Measurements from ENCODE around the gene PPP2R2C.

The PPP2R2C gene

GRCh38 chr4:6401797-6402196 is 70.6 kb downstream of the PPP2R2C start:
- no peak for DNase-seq (ENCODE audit: low spot score)

GRCh38 chr4:6396696-6397236 is 75.6 kb downstream of the PPP2R2C start:
- no peak for DNase-seq (ENCODE audit: low spot score)

- DNase-seq (ENCODE audit: low spot score), result no peak
Observed at GRCh38 chr4:6395466-6396228, 76.8 kb downstream of the PPP2R2C start.

- DNase-seq (ENCODE audit: low spot score), result no peak
Observed at GRCh38 chr4:6394671-6395081, 77.7 kb downstream of the PPP2R2C start.

GRCh38 chr4:6393544-6394475 is 78.6 kb downstream of the PPP2R2C start:
- no peak for DNase-seq (ENCODE audit: low spot score)

- DNase-seq (ENCODE audit: low spot score), result no peak
Observed at GRCh38 chr4:6393066-6393465, 79.3 kb downstream of the PPP2R2C start.

GRCh38 chr4:6392407-6392806 is 80.0 kb downstream of the PPP2R2C start:
- DNase-seq (ENCODE audit: low spot score), result no peak

GRCh38 chr4:6391852-6392188 is 80.6 kb downstream of the PPP2R2C start:
- no peak for DNase-seq (ENCODE audit: low spot score)

GRCh38 chr4:6391186-6391851 is 81.1 kb downstream of the PPP2R2C start:
- DNase-seq (ENCODE audit: low spot score), result no peak

GRCh38 chr4:6390356-6390755 is 82.1 kb downstream of the PPP2R2C start:
- peak; percentile 75 for DNase-seq (ENCODE audit: low spot score)

GRCh38 chr4:6389142-6389825 is 83.1 kb downstream of the PPP2R2C start:
- DNase-seq (ENCODE audit: low spot score), result no peak

- DNase-seq (ENCODE audit: low spot score), result no peak
Observed at GRCh38 chr4:6388713-6389112, 83.7 kb downstream of the PPP2R2C start.

GRCh38 chr4:6387946-6388345 is 84.5 kb downstream of the PPP2R2C start:
- no peak for DNase-seq (ENCODE audit: low spot score)

- DNase-seq (ENCODE audit: low spot score), result no peak
Observed at GRCh38 chr4:6386091-6386490, 86.3 kb downstream of the PPP2R2C start.

GRCh38 chr4:6385288-6385687 is 87.1 kb downstream of the PPP2R2C start:
- DNase-seq (ENCODE audit: low spot score), result no peak

GRCh38 chr4:6384541-6384940 is 87.9 kb downstream of the PPP2R2C start:
- DNase-seq (ENCODE audit: low spot score), result no peak

- DNase-seq (ENCODE audit: low spot score), result no peak
Observed at GRCh38 chr4:6383929-6384328, 88.5 kb downstream of the PPP2R2C start.

- DNase-seq (ENCODE audit: low spot score), result no peak
Observed at GRCh38 chr4:6383009-6383404, 89.4 kb downstream of the PPP2R2C start.

GRCh38 chr4:6381571-6382123 is 90.8 kb downstream of the PPP2R2C start:
- no peak for DNase-seq (ENCODE audit: low spot score)

- DNase-seq (ENCODE audit: low spot score), result no peak
Observed at GRCh38 chr4:6380746-6381410, 91.5 kb downstream of the PPP2R2C start.
